ENCODE measurements around the gene ZBTB39.

ZBTB39 gene

DNA sequence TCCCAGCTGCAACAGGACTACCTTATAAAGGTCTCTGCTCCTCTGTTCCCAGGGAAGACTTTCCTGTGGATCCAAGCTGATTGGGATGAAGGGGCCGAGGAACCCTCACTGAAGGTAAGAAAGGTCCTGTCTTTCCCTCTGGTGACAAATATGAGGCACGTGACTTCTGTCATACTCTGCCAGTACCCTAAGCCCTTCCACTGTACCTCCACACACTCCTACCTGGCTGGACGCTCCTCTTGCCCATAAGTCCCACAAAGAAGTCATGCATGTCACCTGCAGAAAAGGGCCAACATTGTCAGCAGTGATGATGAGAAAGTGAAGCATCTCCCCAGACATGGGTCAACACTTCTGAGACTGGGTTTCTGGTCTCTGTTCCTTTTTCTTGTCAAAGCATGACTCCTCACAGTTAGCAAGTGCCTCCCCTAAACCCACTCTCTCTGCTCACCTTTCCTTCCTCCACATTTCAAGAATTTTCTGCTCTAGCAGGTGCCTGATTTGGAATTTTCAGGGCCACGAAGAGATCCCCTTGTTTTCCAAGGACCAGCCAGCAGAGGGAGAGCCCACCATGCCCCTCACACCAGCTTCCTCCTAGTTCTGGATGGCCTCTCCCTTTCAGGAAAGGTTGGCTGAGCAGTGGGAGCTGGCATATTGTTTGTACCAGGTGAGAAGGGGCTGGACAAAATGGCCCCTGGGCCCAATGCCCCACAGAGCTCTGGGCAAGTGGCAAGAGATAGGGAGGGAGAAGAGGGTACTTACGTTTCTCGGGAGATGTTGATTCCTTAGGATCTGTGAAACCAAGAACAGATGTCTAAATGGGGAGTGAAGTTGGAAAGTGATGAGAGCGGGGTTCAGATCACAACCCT is 6.5 kb upstream of the ZBTB39 start:
- no peak overlapping the region for H3K9ac ChIP-seq (ENCODE audit: low read length)
- no peaks in the 10 kb centered on the region for H3K9me2 ChIP-seq (ENCODE audit: low read depth, low read length)
- H2AFZ ChIP-seq (ENCODE audit: low read length), result no peak overlapping the region
- H3K4me3 ChIP-seq (ENCODE audit: low read depth, low read length, poor library complexity, severe bottlenecking), result no peak overlapping the region
- H3K4me2 ChIP-seq (ENCODE audit: low read length), result no peak overlapping the region
- no peaks in the 10 kb centered on the region for H3K79me2 ChIP-seq (ENCODE audit: insufficient read depth, low read length)
- no peaks in the 10 kb centered on the region for H3K36me3 ChIP-seq (ENCODE audit: insufficient read depth, low read length)
- no peak overlapping the region for H3K27ac ChIP-seq (ENCODE audit: low read depth, low read length, poor library complexity, severe bottlenecking)
- H3F3A ChIP-seq (ENCODE audit: insufficient read depth, low read length), result no peaks in the 10 kb centered on the region
- no peaks in the 10 kb centered on the region for H3K9me3 ChIP-seq (ENCODE audit: low read length)
- H3K4me1 ChIP-seq (ENCODE audit: insufficient read depth, low read length, severe bottlenecking), result no peaks in the 10 kb centered on the region
- peaks cover 6% of the 10 kb centered on the region; the same call in 1 of the 2 replicates for H3K27me3 ChIP-seq (ENCODE audit: insufficient read depth, low read length)
- TF ChIP-seq, protein P1, sequence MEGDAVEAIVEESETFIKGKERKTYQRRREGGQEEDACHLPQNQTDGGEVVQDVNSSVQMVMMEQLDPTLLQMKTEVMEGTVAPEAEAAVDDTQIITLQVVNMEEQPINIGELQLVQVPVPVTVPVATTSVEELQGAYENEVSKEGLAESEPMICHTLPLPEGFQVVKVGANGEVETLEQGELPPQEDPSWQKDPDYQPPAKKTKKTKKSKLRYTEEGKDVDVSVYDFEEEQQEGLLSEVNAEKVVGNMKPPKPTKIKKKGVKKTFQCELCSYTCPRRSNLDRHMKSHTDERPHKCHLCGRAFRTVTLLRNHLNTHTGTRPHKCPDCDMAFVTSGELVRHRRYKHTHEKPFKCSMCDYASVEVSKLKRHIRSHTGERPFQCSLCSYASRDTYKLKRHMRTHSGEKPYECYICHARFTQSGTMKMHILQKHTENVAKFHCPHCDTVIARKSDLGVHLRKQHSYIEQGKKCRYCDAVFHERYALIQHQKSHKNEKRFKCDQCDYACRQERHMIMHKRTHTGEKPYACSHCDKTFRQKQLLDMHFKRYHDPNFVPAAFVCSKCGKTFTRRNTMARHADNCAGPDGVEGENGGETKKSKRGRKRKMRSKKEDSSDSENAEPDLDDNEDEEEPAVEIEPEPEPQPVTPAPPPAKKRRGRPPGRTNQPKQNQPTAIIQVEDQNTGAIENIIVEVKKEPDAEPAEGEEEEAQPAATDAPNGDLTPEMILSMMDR (IDR thresholded peaks at IDR 0.05; ENCODE audit: low read length), result no peak
- TF ChIP-seq EZH2 (IDR thresholded peaks at IDR 0.05; ENCODE audit: borderline replicate concordance, low read length), result no peak
- no peaks in the 10 kb centered on the region for H4K20me1 ChIP-seq (ENCODE audit: insufficient read depth, low read length)

DNA sequence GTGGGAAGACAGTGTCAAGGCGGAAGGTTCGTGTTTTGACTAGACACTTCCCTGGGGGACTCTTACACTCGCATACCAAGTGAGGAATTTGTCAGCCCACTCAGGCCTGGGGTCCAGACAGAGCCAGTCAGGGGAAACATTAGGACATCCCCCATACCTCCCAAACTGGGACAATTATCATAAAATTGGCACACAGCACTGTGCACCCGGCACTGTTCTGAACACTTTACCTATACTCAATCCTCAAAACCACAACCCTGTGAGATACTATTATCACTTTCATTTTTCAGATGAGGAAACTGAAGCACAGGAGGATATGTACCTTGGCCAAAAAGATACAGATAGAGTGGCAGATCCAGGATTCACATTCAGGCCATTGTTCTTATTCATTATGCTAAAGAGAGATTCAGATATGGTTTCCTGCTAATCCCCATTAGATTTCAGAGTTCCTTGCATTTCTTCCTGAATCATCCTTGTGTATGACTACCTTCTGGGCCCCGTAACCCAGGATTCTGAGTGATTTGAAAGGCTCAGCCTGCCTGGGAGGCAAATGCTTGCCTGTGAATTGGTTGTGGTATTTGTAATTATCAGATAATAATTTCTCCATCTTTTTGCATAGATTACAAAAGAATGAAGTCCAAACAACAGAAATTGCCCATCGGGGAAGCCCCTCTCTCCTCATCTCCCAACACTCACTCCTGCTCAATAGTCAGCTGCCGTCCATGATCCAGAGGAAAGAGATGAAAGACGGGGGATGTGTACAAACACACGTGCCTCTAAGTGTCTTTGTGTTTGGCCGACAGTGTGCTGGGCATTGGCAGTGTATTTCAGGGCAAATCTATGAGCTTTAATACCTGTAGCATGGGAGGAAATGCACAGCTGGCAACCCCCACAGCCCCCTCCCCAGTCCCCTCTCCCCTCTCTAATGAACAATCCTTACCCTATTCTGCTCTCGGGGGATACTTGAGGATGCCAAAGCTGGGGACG is 5.4 kb upstream of the ZBTB39 start:
- Histone ChIP-seq H3K4me2 (ENCODE audit: low read length) (no peak overlapping the region), H3K79me2 (ENCODE audit: insufficient read depth, low read length) (no peaks in the 10 kb centered on the region), H3K9ac (ENCODE audit: low read length) (no peak overlapping the region), H3K4me3 (ENCODE audit: low read depth, low read length, poor library complexity, severe bottlenecking) (no peak overlapping the region), H3K4me1 (ENCODE audit: insufficient read depth, low read length, severe bottlenecking) (peaks cover 3% of the 10 kb centered on the region), H3K9me2 (ENCODE audit: low read depth, low read length) (no peaks in the 10 kb centered on the region), H3K9me3 (ENCODE audit: low read length) (no peaks in the 10 kb centered on the region), H3F3A (ENCODE audit: insufficient read depth, low read length) (no peaks in the 10 kb centered on the region), H3K27ac (ENCODE audit: low read depth, low read length, poor library complexity, severe bottlenecking) (no peak overlapping the region), H3K36me3 (ENCODE audit: insufficient read depth, low read length) (no peaks in the 10 kb centered on the region), H2AFZ (ENCODE audit: low read length) (no peak overlapping the region), H4K20me1 (ENCODE audit: insufficient read depth, low read length) (no peaks in the 10 kb centered on the region), H3K27me3 (ENCODE audit: insufficient read depth, low read length) (peaks cover 6% of the 10 kb centered on the region; the same call in 1 of the 2 replicates)
- TF ChIP-seq EZH2 (IDR thresholded peaks at IDR 0.05; ENCODE audit: borderline replicate concordance, low read length), result no peak
- TF ChIP-seq, protein P1 (IDR thresholded peaks at IDR 0.05; ENCODE audit: low read length), result no peak

DNA sequence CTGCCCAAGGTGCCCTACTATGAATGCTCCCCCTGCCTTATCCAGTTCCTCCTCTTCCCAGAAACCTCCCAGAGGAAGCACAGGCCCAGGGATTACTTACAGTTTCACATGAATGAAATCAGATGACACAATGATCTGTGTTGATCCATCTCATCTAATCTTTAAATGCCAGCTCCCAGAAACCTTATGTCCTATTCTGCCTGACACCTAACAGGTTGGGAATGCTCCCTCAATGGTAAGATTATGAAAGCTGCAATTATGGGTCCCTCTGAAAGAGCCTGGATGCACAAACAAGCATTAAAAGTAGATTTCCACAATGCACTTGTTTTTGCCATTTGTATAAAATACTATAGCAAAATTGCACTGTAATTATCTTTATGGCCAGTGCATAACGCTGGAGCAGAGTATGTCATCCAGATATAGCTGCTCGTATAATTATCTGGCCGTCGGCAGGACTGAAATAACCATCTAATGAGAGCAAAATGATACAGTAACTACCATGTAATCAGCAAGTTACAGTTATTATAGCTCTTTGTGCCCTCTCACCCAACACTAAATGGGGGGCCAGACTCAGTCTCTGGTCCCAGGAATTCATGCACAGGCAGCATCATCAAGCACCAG is 4.4 kb upstream of the ZBTB39 start:
- no peaks in the 10 kb centered on the region for H3K9me2 ChIP-seq (ENCODE audit: low read depth, low read length)
- H3K9me3 ChIP-seq (ENCODE audit: low read length), result no peaks in the 10 kb centered on the region
- no peak overlapping the region for H3K4me3 ChIP-seq (ENCODE audit: low read depth, low read length, poor library complexity, severe bottlenecking)
- H3K9ac ChIP-seq (ENCODE audit: low read length), result no peak overlapping the region
- 0 out of 2 replicates have a peak, but pooled peaks cover 2% of the 10 kb centered on the region for H3K79me2 ChIP-seq (ENCODE audit: insufficient read depth, low read length)
- H3K27ac ChIP-seq (ENCODE audit: low read depth, low read length, poor library complexity, severe bottlenecking), result no peak overlapping the region
- no peak overlapping the region for H2AFZ ChIP-seq (ENCODE audit: low read length)
- peaks cover 8% of the 10 kb centered on the region for H3K4me1 ChIP-seq (ENCODE audit: insufficient read depth, low read length, severe bottlenecking)
- H3F3A ChIP-seq (ENCODE audit: insufficient read depth, low read length), result no peaks in the 10 kb centered on the region
- H4K20me1 ChIP-seq (ENCODE audit: insufficient read depth, low read length), result no peaks in the 10 kb centered on the region
- TF ChIP-seq EZH2 (IDR thresholded peaks at IDR 0.05; ENCODE audit: borderline replicate concordance, low read length), result no peak
- TF ChIP-seq, protein P1 (IDR thresholded peaks at IDR 0.05; ENCODE audit: low read length), result no peak
- H3K27me3 ChIP-seq (ENCODE audit: insufficient read depth, low read length), result peaks cover 6% of the 10 kb centered on the region; the same call in 1 of the 2 replicates
- H3K4me2 ChIP-seq (ENCODE audit: low read length), result no peak overlapping the region
- H3K36me3 ChIP-seq (ENCODE audit: insufficient read depth, low read length), result no peaks in the 10 kb centered on the region

Measured in OCI-LY1 (cell line).